Mesenchymal stem cell (in vitro differentiated cells and primary cell): ENCODE measurements around the gene MRAP.

Source experiments
- DNase-seq: peaks from one replicate; pipeline ENCODE4 v3.0.0-alpha.2; 2013
- H2AFZ ChIP-seq: one replicate; pipeline ENCODE4 v1.6.1; 2013; ENCODE audit warnings: low read depth, mild to moderate bottlenecking, control low read depth, inconsistent platforms, low read length, moderate library complexity
- H2AK5ac ChIP-seq: 2 replicates; pipeline ENCODE4 v1.6.1; 2013; ENCODE audit warnings: low read length, moderate library complexity, mild to moderate bottlenecking, inconsistent platforms; ENCODE audit not compliant: severe bottlenecking
- H2BK120ac ChIP-seq: one replicate; pipeline ENCODE4 v1.6.1; 2013; ENCODE audit warnings: low read depth, mild to moderate bottlenecking, inconsistent platforms, low read length, moderate library complexity
- H2BK12ac ChIP-seq, 2 experiments: one replicate each; pipeline ENCODE4 v1.6.1; 2013; ENCODE audit warnings: inconsistent platforms in 2 of 2, low read length in 2 of 2, mild to moderate bottlenecking in 2 of 2, moderate library complexity in 2 of 2, control low read depth in 1 of 2
- H2BK15ac ChIP-seq: one replicate; pipeline ENCODE4 v1.6.1; 2013; ENCODE audit warnings: mild to moderate bottlenecking, low read depth, inconsistent platforms; ENCODE audit not compliant: poor library complexity, severe bottlenecking
- H2BK5ac ChIP-seq: 2 replicates; pipeline ENCODE4 v1.6.1; 2013; ENCODE audit warnings: low read depth, mild to moderate bottlenecking, low read length, control low read depth, inconsistent platforms; ENCODE audit not compliant: poor library complexity, severe bottlenecking
- H3K14ac ChIP-seq, 2 experiments: one replicate each; pipeline ENCODE4 v1.6.1; 2013; ENCODE audit warnings: inconsistent platforms in 2 of 2, low read length in 2 of 2, control low read depth in 1 of 2, mild to moderate bottlenecking in 1 of 2, moderate library complexity in 1 of 2
- H3K18ac ChIP-seq, 2 experiments: one replicate each; pipeline ENCODE4 v1.6.1; 2013; ENCODE audit warnings: inconsistent platforms in 2 of 2, low read length in 2 of 2, control low read depth in 1 of 2, low read depth in 1 of 2, mild to moderate bottlenecking in 1 of 2
- H3K23ac ChIP-seq, 2 experiments: one replicate each; pipeline ENCODE4 v1.6.1; 2013; ENCODE audit warnings: inconsistent platforms in 2 of 2, low read length in 2 of 2, mild to moderate bottlenecking in 2 of 2, moderate library complexity in 2 of 2, control low read depth in 1 of 2
- H3K27ac ChIP-seq: 2 replicates; pipeline ENCODE4 v1.5.1; 2013; ENCODE audit warnings: mild to moderate bottlenecking, moderate library complexity, low read length, control low read depth, inconsistent platforms; ENCODE audit not compliant: poor library complexity, severe bottlenecking
- H3K27me3 ChIP-seq, 2 experiments: 2 replicates each; pipeline versions ENCODE4 v1.6.1 to v1.7.0; 2013; ENCODE audit warnings: low read length in 2 of 2, mild to moderate bottlenecking in 2 of 2, moderate library complexity in 2 of 2, control low read depth in 1 of 2, inconsistent platforms in 1 of 2; ENCODE audit not compliant: control insufficient read depth in 1 of 2, insufficient read depth in 1 of 2
- H3K36me3 ChIP-seq, 2 experiments: 2 replicates each; pipeline versions ENCODE4 v1.6.1 to v1.7.0; 2013; ENCODE audit warnings: low read length in 2 of 2, control low read depth in 1 of 2, inconsistent platforms in 1 of 2, low read depth in 1 of 2, mild to moderate bottlenecking in 1 of 2; ENCODE audit not compliant: insufficient read depth in 2 of 2, control insufficient read depth in 1 of 2
- H3K4ac ChIP-seq, 2 experiments: one replicate each; pipeline ENCODE4 v1.6.1; 2013; ENCODE audit warnings: inconsistent platforms in 2 of 2, low read length in 2 of 2, mild to moderate bottlenecking in 2 of 2, moderate library complexity in 2 of 2, control low read depth in 1 of 2, low read depth in 1 of 2
- H3K4me1 ChIP-seq: 2 replicates; pipeline ENCODE4 v1.6.1; 2013; ENCODE audit warnings: low read depth, low read length, control low read depth; ENCODE audit not compliant: control insufficient read depth, insufficient read depth
- H3K4me2 ChIP-seq: 2 replicates; pipeline ENCODE4 v1.6.1; 2013; ENCODE audit warnings: low read length, mild to moderate bottlenecking, inconsistent platforms; ENCODE audit not compliant: poor library complexity, severe bottlenecking
- H3K4me3 ChIP-seq, 2 experiments: 2 replicates each; pipeline versions ENCODE4 v1.5.1 to v1.7.0; 2013; ENCODE audit warnings: low read length in 2 of 2, mild to moderate bottlenecking in 2 of 2, control low read depth in 1 of 2, low read depth in 1 of 2; ENCODE audit not compliant: insufficient read depth in 1 of 2
- H3K79me1 ChIP-seq: replicated peaks from 2 replicates; pipeline ENCODE4 v1.6.1; 2013; ENCODE audit warnings: mild to moderate bottlenecking, control low read depth, low read length, inconsistent platforms; ENCODE audit not compliant: poor library complexity, severe bottlenecking
- H3K9ac ChIP-seq: 2 replicates; pipeline ENCODE4 v1.7.0; 2013; ENCODE audit warnings: mild to moderate bottlenecking, low read length, moderate library complexity
- H3K9me3 ChIP-seq: 2 replicates; pipeline ENCODE4 v1.7.0; 2013; ENCODE audit warnings: mild to moderate bottlenecking, low read length; ENCODE audit not compliant: control insufficient read depth
- H4K8ac ChIP-seq: one replicate; pipeline ENCODE4 v1.6.1; 2013; ENCODE audit warnings: inconsistent platforms, mild to moderate bottlenecking, low read length, moderate library complexity
- H4K91ac ChIP-seq: one replicate; pipeline ENCODE4 v1.6.1; 2013; ENCODE audit warnings: mild to moderate bottlenecking, low read length, inconsistent platforms
- WGBS: methylation state at CpG from one replicate; pipeline ENCODE4 v1.1.7; 2013; ENCODE audit warnings: mixed read lengths; 5-methylcytosine and 5-hydroxymethylcytosine counted together

Gene MRAP

DNA sequence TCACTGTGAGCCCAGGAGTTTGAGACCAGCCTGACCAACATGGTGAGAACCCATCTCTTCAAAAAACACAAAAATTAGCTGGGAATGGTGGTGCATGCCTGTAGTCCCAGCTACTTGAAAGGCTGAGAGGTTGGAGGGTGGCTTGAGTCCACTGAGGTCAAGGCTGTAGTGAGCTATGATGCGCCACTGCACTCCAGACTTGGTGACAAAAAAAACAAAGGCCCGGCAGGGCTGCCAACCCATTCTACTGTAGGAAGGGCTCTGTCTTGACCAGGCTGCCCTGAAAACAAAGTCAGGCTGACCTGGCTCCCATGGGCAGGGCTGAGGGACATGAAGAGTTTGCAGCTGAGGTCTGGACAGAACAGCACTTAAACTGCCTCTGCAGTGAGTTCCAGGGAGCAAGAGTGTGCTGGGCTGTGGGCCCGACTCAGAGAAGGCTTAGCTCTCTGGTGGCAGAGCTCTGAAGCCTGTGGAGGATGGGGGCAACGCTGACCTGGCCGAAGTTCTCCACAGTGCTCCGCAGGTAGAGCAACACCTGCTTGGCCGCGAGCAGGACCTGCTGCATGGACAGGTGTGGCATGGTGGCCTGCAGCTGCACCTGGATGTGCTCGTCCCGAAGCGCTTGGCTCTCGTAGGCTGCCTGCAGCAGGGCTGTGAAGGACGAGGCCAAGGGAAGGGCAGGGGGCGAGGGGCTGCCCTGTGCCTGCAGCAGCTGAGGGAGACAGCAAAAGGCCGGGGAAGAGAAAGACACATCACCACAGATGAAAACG lies 51.7 kb downstream of the MRAP start:
- Histone ChIP-seq H2BK120ac (no peak overlapping the region), H3K79me1 (peaks cover 42% of the 10 kb centered on the region), H3K9me3 (peaks cover 3% of the 10 kb centered on the region), H3K27me3 (no peaks in the 10 kb centered on the region), H4K8ac (no peak overlapping the region), H2BK12ac (no peak overlapping the region), H4K91ac (peak overlapping the region; percentile 40), H3K36me3 (peaks cover 83 to 99% of the 10 kb centered on the region in 2 experiments), H2AK5ac (no peak overlapping the region), H3K23ac (no peak overlapping the region), H3K18ac (no peak overlapping the region), H2BK5ac (no peak overlapping the region), H3K14ac (no peak overlapping the region), H3K4me2 (no peak overlapping the region), H3K4me3 (no peak overlapping the region), H3K4me1 (peaks cover 2% of the 10 kb centered on the region), H3K27ac (no peak overlapping the region), H3K9ac (no peak overlapping the region), H3K4ac (no peak overlapping the region), H2BK15ac (no peak overlapping the region), H2AFZ (no peak overlapping the region)
- DNase-seq: no peak
- 98% methylated on average over 16 of the region's 16 CpGs for WGBS

DNA sequence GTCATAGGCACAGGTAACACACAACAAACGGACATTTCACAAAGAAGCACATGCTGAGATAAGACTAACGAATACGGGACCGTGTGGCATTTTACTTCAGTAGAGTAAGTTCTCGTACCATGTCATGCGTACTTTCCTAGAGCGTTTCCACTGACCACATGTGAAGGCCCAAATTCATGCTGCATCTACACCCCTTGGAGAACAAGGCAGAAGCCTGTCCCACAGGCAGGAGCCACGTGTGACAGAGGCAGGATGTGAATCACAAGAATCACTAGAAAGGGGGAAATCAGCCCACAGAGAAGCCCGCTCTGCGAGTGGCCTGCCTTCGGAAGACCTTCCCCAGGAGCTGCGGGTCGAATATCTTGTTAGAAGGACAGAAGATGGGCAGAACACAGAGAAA lies 52.3 kb downstream of the MRAP start:
- Histone ChIP-seq H3K4me2 (no peak overlapping the region), H3K36me3 (peaks cover 83 to 99% of the 10 kb centered on the region in 2 experiments), H3K9ac (no peak overlapping the region), H4K8ac (no peak overlapping the region), H3K79me1 (peaks cover 42% of the 10 kb centered on the region), H3K4me3 (no peak overlapping the region), H3K27ac (no peak overlapping the region), H3K9me3 (no peaks in the 10 kb centered on the region), H3K23ac (no peak overlapping the region), H2BK5ac (no peak overlapping the region), H3K27me3 (no peaks in the 10 kb centered on the region), H3K14ac (no peak overlapping the region), H3K4me1 (peaks cover 2% of the 10 kb centered on the region), H2BK15ac (no peak overlapping the region), H2BK12ac (no peak overlapping the region), H4K91ac (no peak overlapping the region), H2AK5ac (no peak overlapping the region), H2BK120ac (no peak overlapping the region), H3K4ac (no peak overlapping the region), H3K18ac (no peak overlapping the region), H2AFZ (no peak overlapping the region)
- WGBS: 94% methylated on average over 13 of the region's 13 CpGs
- DNase-seq: no peak

DNA sequence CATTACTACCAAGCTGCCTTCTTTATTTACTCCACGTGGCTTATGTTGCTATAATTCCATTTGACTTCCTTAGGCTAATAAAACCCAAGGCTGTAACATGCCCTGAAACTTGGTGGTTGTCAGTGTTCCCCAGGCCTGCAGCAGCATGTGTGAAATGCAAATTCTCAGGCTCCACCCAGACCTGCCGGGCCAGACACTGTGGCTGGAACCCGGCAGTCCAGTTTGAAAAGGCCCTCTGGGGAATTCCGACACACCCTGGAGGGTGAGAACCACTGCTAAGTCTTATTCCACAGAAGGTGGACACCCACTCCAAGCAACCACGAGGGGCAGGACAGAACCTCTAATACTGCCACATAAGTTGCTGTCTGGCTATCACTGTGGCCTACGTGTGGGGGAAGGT lies 52.8 kb downstream of the MRAP start:
- no peak overlapping the region for H3K4ac ChIP-seq

DNA sequence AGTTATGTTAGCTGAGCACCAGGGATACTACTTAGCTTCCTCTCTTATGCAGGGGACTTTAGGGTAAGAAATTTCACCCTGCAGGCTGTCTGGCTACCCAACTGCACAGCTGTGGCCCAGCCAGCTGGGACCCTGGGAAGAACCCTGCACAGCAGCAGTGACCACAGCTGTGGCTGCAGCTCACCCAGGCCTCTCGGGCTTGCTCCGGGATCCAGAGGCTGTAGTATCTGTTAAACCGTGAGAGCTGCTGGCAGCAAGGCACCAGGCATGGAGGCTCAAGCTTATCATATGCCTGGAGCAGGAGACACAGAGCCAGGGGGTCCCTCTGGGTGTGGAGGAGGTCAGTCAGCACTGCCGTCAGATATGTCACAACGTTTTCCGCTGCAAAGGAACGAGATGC lies 53.9 kb downstream of the MRAP start:
- Histone ChIP-seq H3K4me2 (no peak overlapping the region), H2BK5ac (no peak overlapping the region), H3K27ac (no peak overlapping the region), H3K79me1 (peaks cover 34% of the 10 kb centered on the region), H2BK120ac (no peak overlapping the region), H3K4ac (no peak overlapping the region), H4K8ac (no peak overlapping the region), H2AK5ac (no peak overlapping the region), H3K9ac (no peak overlapping the region), H2BK12ac (no peak overlapping the region), H4K91ac (no peak overlapping the region), H3K9me3 (no peaks in the 10 kb centered on the region), H2AFZ (no peak overlapping the region), H2BK15ac (no peak overlapping the region), H3K23ac (no peak overlapping the region), H3K4me1 (no peaks in the 10 kb centered on the region), H3K4me3 (no peak overlapping the region), H3K14ac (no peak overlapping the region), H3K18ac (no peak overlapping the region), H3K36me3 (peaks cover 75 to 99% of the 10 kb centered on the region in 2 experiments), H3K27me3 (no peaks in the 10 kb centered on the region)
- 96% methylated on average over 6 of the region's 7 CpGs for WGBS
- no peak for DNase-seq

More for the DNA sequence above, 52.8 kb downstream of the MRAP start:
- no peak overlapping the region for H3K27ac ChIP-seq
- no peak overlapping the region for H3K18ac ChIP-seq
- H2AFZ ChIP-seq: no peak overlapping the region
- no peak overlapping the region for H4K91ac ChIP-seq
- H3K4me2 ChIP-seq: no peak overlapping the region
- H3K9ac ChIP-seq: no peak overlapping the region
- H3K9me3 ChIP-seq: no peaks in the 10 kb centered on the region
- H2BK12ac ChIP-seq: no peak overlapping the region
- WGBS: 91% methylated on average over 6 of the region's 6 CpGs
- H3K79me1 ChIP-seq: peaks cover 43% of the 10 kb centered on the region
- H3K27me3 ChIP-seq: no peaks in the 10 kb centered on the region
- no peak for DNase-seq
- H3K4me1 ChIP-seq: peaks cover 2% of the 10 kb centered on the region
- no peak overlapping the region for H3K14ac ChIP-seq
- H2AK5ac ChIP-seq: no peak overlapping the region
- H2BK120ac ChIP-seq: no peak overlapping the region
- H3K36me3 ChIP-seq: peaks cover 83 to 99% of the 10 kb centered on the region in 2 experiments
- no peak overlapping the region for H3K4me3 ChIP-seq
- no peak overlapping the region for H2BK5ac ChIP-seq
- no peak overlapping the region for H2BK15ac ChIP-seq
- H3K23ac ChIP-seq: no peak overlapping the region
- no peak overlapping the region for H4K8ac ChIP-seq
